HCT116 (cell line): ENCODE results near the gene CTCF. TPM values are rescaled to one million over a fixed set of nuclear protein-coding genes. Genes with fewer than 3 reads are reported as not detected.

ENCODE experiments used
- ATAC-seq: fragments of 200-7000 bp; cut with Tn5 transposase; 2 replicates; pipeline ENCODE4 v1.9.1; 2020; ENCODE audit warnings: mild to moderate bottlenecking, moderate library complexity
- BruUV-seq: library from RNA; stranded (reverse); fragments of 400-500 nt; replicated peaks from 2 replicates; lab custom pipeline; 2021; lab: Mats Ljungman, UMichigan
- CTCF ChIA-PET: fragments of 300-600 bp; sonication (Branson Sonifier 250); formaldehyde crosslinking; loops from one replicate; lab custom pipeline; 2021; ENCODE audit warnings: antibody characterized with exemption; lab: Charles Lee
- POLR2A ChIA-PET: fragments of 300-600, 350-600 bp; sonication (Branson Sonifier 250); formaldehyde crosslinking; loops from one replicate; lab custom pipeline; 2021; ENCODE audit warnings: antibody characterized with exemption; lab: Charles Lee
- RAD21 ChIA-PET, 2 experiments: fragments of 300-600 bp; sonication (Branson Sonifier 250); formaldehyde crosslinking; loops; one replicate each; lab custom pipeline; 2023; ENCODE audit warnings: low total read pairs in 2 of 2; ENCODE audit not compliant: uncharacterized antibody in 2 of 2, unreplicated experiment in 2 of 2, low non-redundant PET in 1 of 2; lab: Charles Lee
- DNase-seq: peaks from one replicate; pipeline ENCODE4 v3.0.0-alpha.2; 2010; ENCODE audit warnings: low read depth, low spot score
- H2AFZ ChIP-seq: fragments of 200-600 bp; shearing (Covaris generic), sonication (generic); 2 replicates; pipeline ENCODE4 v1.6.1; 2017; ENCODE audit warnings: low read depth, mixed run types, mixed read lengths, antibody characterized with exemption, low read length; ENCODE audit not compliant: poor library complexity, severe bottlenecking
- H3K27ac ChIP-seq: 2 replicates; pipeline ENCODE4 v1.5.1; 2012; ENCODE audit warnings: low read depth, low read length
- H3K27me3 ChIP-seq: fragments of 200-600 bp; sonication (generic); 2 replicates; pipeline ENCODE4 v1.6.1; 2016; ENCODE audit warnings: mixed run types, low read length, mixed read lengths; ENCODE audit not compliant: insufficient read depth
- H3K36me3 ChIP-seq, 2 experiments: fragments of 200-500 bp in 1 of 2; fragments of 200-600 bp in 1 of 2; sonication (Bioruptor generic) in 1 of 2; sonication (generic) in 1 of 2; 2 replicates each; pipeline versions ENCODE4 v1.5.1 to v1.6.1; 2014 to 2016; ENCODE audit warnings: low read length in 2 of 2, inconsistent platforms in 1 of 2, mixed read lengths in 1 of 2, mixed run types in 1 of 2; ENCODE audit not compliant: insufficient read depth in 2 of 2, control insufficient read depth in 1 of 2
- H3K4me1 ChIP-seq, 2 experiments: fragments of 200-600 bp in 1 of 2; sonication (generic) in 1 of 2; 2 replicates each; pipeline versions ENCODE4 v1.5.1 to v1.6.1; 2012 to 2017; ENCODE audit warnings: low read length in 2 of 2, inconsistent platforms in 1 of 2, mild to moderate bottlenecking in 1 of 2, mixed read lengths in 1 of 2, mixed run types in 1 of 2, moderate library complexity in 1 of 2; ENCODE audit not compliant: insufficient read depth in 2 of 2, control insufficient read depth in 1 of 2
- H3K4me2 ChIP-seq: fragments of 200-600 bp; sonication (generic); 2 replicates; pipeline ENCODE4 v1.6.1; 2017; ENCODE audit warnings: mixed run types, low read length, mixed read lengths
- H3K4me3 ChIP-seq, 2 experiments: fragments of 200-600 bp in 1 of 2; sonication (generic) in 1 of 2; replicated peaks in 1 of 2; 2 replicates each; pipeline ENCODE4 v1.5.1; 2011 to 2016; ENCODE audit warnings: low read length in 2 of 2, control low read depth in 1 of 2, low read depth in 1 of 2, mild to moderate bottlenecking in 1 of 2, mixed read lengths in 1 of 2, mixed run types in 1 of 2
- H3K79me2 ChIP-seq: fragments of 200-600 bp; sonication (generic); 2 replicates; pipeline ENCODE4 v1.6.1; 2017; ENCODE audit warnings: mild to moderate bottlenecking, mixed run types, low read length, moderate library complexity, mixed read lengths; ENCODE audit not compliant: insufficient read depth
- H3K9ac ChIP-seq: fragments of 200-600 bp; sonication (generic); 2 replicates; pipeline ENCODE4 v1.6.1; 2016; ENCODE audit warnings: low read length, mixed read lengths
- H3K9me2 ChIP-seq: fragments of 200-600 bp; sonication (generic), shearing (Covaris generic); 2 replicates; pipeline ENCODE4 v1.6.1; 2017; ENCODE audit warnings: mixed run types, mild to moderate bottlenecking, moderate library complexity; ENCODE audit not compliant: insufficient read depth
- H3K9me3 ChIP-seq, 2 experiments: fragments of 200-500 bp in 1 of 2; fragments of 200-600 bp in 1 of 2; sonication (Bioruptor generic) in 1 of 2; sonication (generic) in 1 of 2; 2 replicates each; pipeline ENCODE4 v1.6.1; 2014 to 2017; ENCODE audit warnings: low read length in 2 of 2, mixed read lengths in 2 of 2, inconsistent platforms in 1 of 2, low read depth in 1 of 2, mild to moderate bottlenecking in 1 of 2, mixed run types in 1 of 2, moderate library complexity in 1 of 2; ENCODE audit not compliant: control insufficient read depth in 1 of 2, insufficient read depth in 1 of 2
- H4K20me1 ChIP-seq: fragments of 200-600 bp; sonication (generic), shearing (Covaris generic); 2 replicates; pipeline ENCODE4 v1.6.1; 2017; ENCODE audit warnings: mixed run types, mild to moderate bottlenecking, moderate library complexity; ENCODE audit not compliant: insufficient read depth
- ATF3 ChIP-seq: IDR thresholded peaks from 2 replicates; pipeline ENCODE4 v1.6.1; 2012
- CEBPB ChIP-seq: IDR thresholded peaks from 2 replicates; pipeline ENCODE4 v1.6.1; 2012; ENCODE audit warnings: low read depth
- CTCF ChIP-seq, 3 experiments: fragments of 200-600 bp in 1 of 3; sonication (generic) in 1 of 3; IDR thresholded peaks in 2 of 3; conservative IDR thresholded peaks in 1 of 3; 2 replicates each; pipeline ENCODE4 v1.5.1; 2012 to 2017; ENCODE audit warnings: low read depth in 2 of 3, low read length in 2 of 3, antibody characterized with exemption in 1 of 3, borderline replicate concordance in 1 of 3, control low read depth in 1 of 3, mild to moderate bottlenecking in 1 of 3, mixed read lengths in 1 of 3, mixed run types in 1 of 3, moderate library complexity in 1 of 3; ENCODE audit not compliant: insufficient read depth in 1 of 3
- ELF1 ChIP-seq: IDR thresholded peaks from 2 replicates; pipeline ENCODE4 v1.6.1; 2012; ENCODE audit warnings: low read depth, borderline replicate concordance
- FOSL1 ChIP-seq: IDR thresholded peaks from 2 replicates; pipeline ENCODE4 v1.6.1; 2012; ENCODE audit warnings: low read depth
- POLR2A ChIP-seq: IDR thresholded peaks from 2 replicates; pipeline ENCODE4 v1.7.0; 2011; ENCODE audit warnings: borderline replicate concordance; ENCODE audit not compliant: insufficient read depth, insufficient read length; ENCODE audit errors: extremely low read depth
- RAD21 ChIP-seq: IDR thresholded peaks from 2 replicates; pipeline ENCODE4 v1.6.1; 2012; ENCODE audit warnings: low read depth, mild to moderate bottlenecking
- SP1 ChIP-seq: IDR thresholded peaks from 2 replicates; pipeline ENCODE4 v1.6.1; 2012; ENCODE audit warnings: low read depth
- YY1 ChIP-seq: IDR thresholded peaks from 2 replicates; pipeline ENCODE4 v1.6.1; 2011; ENCODE audit warnings: low read length, low read depth, moderate library complexity, mild to moderate bottlenecking; ENCODE audit not compliant: insufficient replicate concordance; ENCODE audit errors: extremely low read depth
- ZFX ChIP-seq: fragments of 450-650 bp; IDR thresholded peaks from 2 replicates; pipeline ENCODE4 v1.6.1; 2017
- ZNF274 ChIP-seq: fragments of 200-500 bp; sonication (Bioruptor generic); IDR thresholded peaks from 2 replicates; pipeline ENCODE4 v1.6.1; 2014; ENCODE audit warnings: mild to moderate bottlenecking, low read depth, low read length, inconsistent platforms
- intact Hi-C: fragments of 100-400 bp; cut with micrococcal nuclease; formaldehyde crosslinking; loops from 2 replicates; pipeline ENCODE4 v1.10.0; 2022
- total RNA-seq: library from RNA; stranded (reverse); gene quantifications from one replicate; pipeline ENCODE4 v1.2.1, GENCODE V29; 2021; ENCODE audit not compliant: unreplicated experiment
- TF ChIP-seq, protein P1 (sequence below): IDR thresholded peaks from 2 replicates; pipeline ENCODE4 v1.6.1; 2012; ENCODE audit warnings: low read depth

The CTCF gene
- total RNA-seq, 1 experiment from 2014 or later = 48.3 TPM

DNA sequence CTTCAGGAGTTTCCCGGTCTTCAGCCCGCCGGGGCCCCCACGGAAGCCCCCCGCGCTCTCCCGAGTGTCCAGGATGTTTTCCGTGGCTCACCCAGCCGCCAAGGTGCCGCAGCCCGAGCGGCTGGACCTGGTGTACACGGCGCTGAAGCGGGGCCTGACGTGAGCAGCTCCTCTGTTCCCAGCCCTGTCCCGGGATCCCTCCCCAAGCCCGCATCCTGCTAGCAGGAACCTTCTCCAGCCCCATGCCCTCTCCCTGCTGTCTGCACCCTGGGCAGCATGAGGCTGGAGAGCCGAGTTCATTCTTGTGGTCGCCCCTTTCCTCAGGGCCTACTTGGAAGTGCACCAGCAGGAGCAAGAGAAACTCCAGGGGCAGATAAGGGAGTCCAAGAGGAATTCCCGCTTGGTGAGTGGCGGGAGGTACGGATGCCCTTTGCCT is 23.6 kb upstream of the CTCF start:
- DNase-seq (no peak), ATAC-seq (no peak)
- Histone ChIP-seq H3K4me2 (no peak overlapping the region), H3K9ac (no peak overlapping the region), H3K27ac (no peak overlapping the region), H3K27me3 (no peaks in the 10 kb centered on the region), H4K20me1 (no peaks in the 10 kb centered on the region), H2AFZ (no peak overlapping the region), H3K36me3 (peaks cover 4 to 23% of the 10 kb centered on the region in 2 experiments), H3K9me2 (no peaks in the 10 kb centered on the region), H3K4me3 (no peak overlapping the region), H3K9me3 (no peaks in the 10 kb centered on the region), H3K79me2 (peaks cover 15% of the 10 kb centered on the region; the same call in 1 of the 2 replicates), H3K4me1 (peaks cover 0 to 12% of the 10 kb centered on the region in 2 experiments; a peak in 1 of 4 replicates)
- ChIA-PET RAD21 (interaction anchor here in 1 of 2 experiments (0.6 kb wide), 1 partner anchor 23 kb away, joined by 3 read pairs; no protein-coding TSS in a partner anchor), CTCF (no interaction called here), POLR2A (no interaction called here)
- no TSS peak for BruUV-seq
- intact Hi-C loops = no loop called here
- TF ChIP-seq CEBPB (no peak), ELF1 (no peak), SP1 (no peak), RAD21 (no peak), YY1 (no peak), ATF3 (no peak), ZFX (no peak), ZNF274 (no peak), CTCF (IDR thresholded peaks at IDR 0.05 in 2 of 3, conservative IDR thresholded peaks at IDR 0.05 in 1 of 3; ENCODE audit: borderline replicate concordance in 1 of 3, insufficient read depth in 1 of 3, low read depth in 2 of 3, low read length in 2 of 3) (no peak), FOSL1 (no peak), POLR2A (no peak)
- TF ChIP-seq, protein P1, sequence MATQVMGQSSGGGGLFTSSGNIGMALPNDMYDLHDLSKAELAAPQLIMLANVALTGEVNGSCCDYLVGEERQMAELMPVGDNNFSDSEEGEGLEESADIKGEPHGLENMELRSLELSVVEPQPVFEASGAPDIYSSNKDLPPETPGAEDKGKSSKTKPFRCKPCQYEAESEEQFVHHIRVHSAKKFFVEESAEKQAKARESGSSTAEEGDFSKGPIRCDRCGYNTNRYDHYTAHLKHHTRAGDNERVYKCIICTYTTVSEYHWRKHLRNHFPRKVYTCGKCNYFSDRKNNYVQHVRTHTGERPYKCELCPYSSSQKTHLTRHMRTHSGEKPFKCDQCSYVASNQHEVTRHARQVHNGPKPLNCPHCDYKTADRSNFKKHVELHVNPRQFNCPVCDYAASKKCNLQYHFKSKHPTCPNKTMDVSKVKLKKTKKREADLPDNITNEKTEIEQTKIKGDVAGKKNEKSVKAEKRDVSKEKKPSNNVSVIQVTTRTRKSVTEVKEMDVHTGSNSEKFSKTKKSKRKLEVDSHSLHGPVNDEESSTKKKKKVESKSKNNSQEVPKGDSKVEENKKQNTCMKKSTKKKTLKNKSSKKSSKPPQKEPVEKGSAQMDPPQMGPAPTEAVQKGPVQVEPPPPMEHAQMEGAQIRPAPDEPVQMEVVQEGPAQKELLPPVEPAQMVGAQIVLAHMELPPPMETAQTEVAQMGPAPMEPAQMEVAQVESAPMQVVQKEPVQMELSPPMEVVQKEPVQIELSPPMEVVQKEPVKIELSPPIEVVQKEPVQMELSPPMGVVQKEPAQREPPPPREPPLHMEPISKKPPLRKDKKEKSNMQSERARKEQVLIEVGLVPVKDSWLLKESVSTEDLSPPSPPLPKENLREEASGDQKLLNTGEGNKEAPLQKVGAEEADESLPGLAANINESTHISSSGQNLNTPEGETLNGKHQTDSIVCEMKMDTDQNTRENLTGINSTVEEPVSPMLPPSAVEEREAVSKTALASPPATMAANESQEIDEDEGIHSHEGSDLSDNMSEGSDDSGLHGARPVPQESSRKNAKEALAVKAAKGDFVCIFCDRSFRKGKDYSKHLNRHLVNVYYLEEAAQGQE = no peak
